NCI-H2196 treated with DMSO at 0.1 percent for 48 hours (cell line): Measurements from ENCODE around the gene CCDC148.

Source experiments
- DNase-seq: peaks from one replicate; lab custom pipeline; 2025; ENCODE audit not compliant: unreplicated experiment; lab: John Stamatoyannopoulos, UW

CCDC148 gene

GRCh38 chr2:158221063-158222020 is 235.2 kb downstream of the CCDC148 start:
- no peak for DNase-seq

GRCh38 chr2:158217593-158217992 is 239.0 kb downstream of the CCDC148 start:
- no peak for DNase-seq

- no peak for DNase-seq
Measured at GRCh38 chr2:158214431-158214830, 242.1 kb downstream of the CCDC148 start.

GRCh38 chr2:158213773-158214172 is 242.8 kb downstream of the CCDC148 start:
- DNase-seq = no peak

GRCh38 chr2:158212301-158212700 is 244.3 kb downstream of the CCDC148 start:
- DNase-seq = no peak

GRCh38 chr2:158211502-158211901 is 245.1 kb downstream of the CCDC148 start:
- DNase-seq = no peak

GRCh38 chr2:158207354-158207753 is 249.2 kb downstream of the CCDC148 start:
- no peak for DNase-seq

- DNase-seq = no peak
Measured at GRCh38 chr2:158205215-158205614, 251.3 kb downstream of the CCDC148 start.

- no peak for DNase-seq
Measured at GRCh38 chr2:158204741-158205165, 251.8 kb downstream of the CCDC148 start.

GRCh38 chr2:158202161-158202815 is 254.3 kb downstream of the CCDC148 start:
- DNase-seq = no peak

GRCh38 chr2:158199928-158200650 is 256.5 kb downstream of the CCDC148 start:
- DNase-seq = no peak

GRCh38 chr2:158197940-158198339 is 258.6 kb downstream of the CCDC148 start:
- DNase-seq = no peak

- DNase-seq = no peak
Measured at GRCh38 chr2:158194229-158194628, 262.3 kb downstream of the CCDC148 start.

GRCh38 chr2:158192515-158193443 is 263.8 kb downstream of the CCDC148 start:
- no peak for DNase-seq

- DNase-seq = no peak
Measured at GRCh38 chr2:158191076-158191895, 265.3 kb downstream of the CCDC148 start.

- DNase-seq = no peak
Measured at GRCh38 chr2:158189526-158189925, 267.0 kb downstream of the CCDC148 start.

GRCh38 chr2:158187908-158188307 is 268.6 kb downstream of the CCDC148 start:
- no peak for DNase-seq

- DNase-seq = no peak
Measured at GRCh38 chr2:158184556-158185343, 271.8 kb downstream of the CCDC148 start.

- DNase-seq = no peak
Measured at GRCh38 chr2:158184001-158184400, 272.6 kb downstream of the CCDC148 start.
